Activated T-cell treated with anti-CD3 and anti-CD28 coated beads, Interleukin-2, amount 50 U/mL, for 72 hours (primary cell): ENCODE measurements around the gene CLDN15. TPM values are rescaled to one million over a fixed set of nuclear protein-coding genes. Genes with fewer than 3 reads are reported as not detected.
"Not testable (repeated sequence)": the region's sequence is repeated elsewhere in the genome, so short reads cannot be mapped to it uniquely, and the experiment has no call there.

ENCODE experiments used
- ATAC-seq, 2 donors: fragments of 150-1000 bp; cut with Tn5 transposase; replicated peaks in 1 of 2; 2 replicates each; pipeline ENCODE4 v1.10.0; 2021; ENCODE audit warnings: moderate library complexity in 2 of 2, mild to moderate bottlenecking in 1 of 2
- DNase-seq, 2 donors: peaks; one replicate each; pipeline ENCODE4 v3.0.0; 2021 to 2022; ENCODE audit warnings: mixed read lengths in 1 of 2
- H3K27ac Mint-ChIP-seq: one replicate; pipeline ENCODE4 v1.8.0; 2022; ENCODE audit warnings: mild to moderate bottlenecking, moderate library complexity, mixed read lengths
- H3K27me3 Mint-ChIP-seq: one replicate; pipeline ENCODE4 v1.8.0; 2022; ENCODE audit warnings: low read depth, mixed read lengths
- H3K36me3 Mint-ChIP-seq, 2 donors: one replicate each; pipeline ENCODE4 v1.8.0; 2022; ENCODE audit warnings: mixed read lengths in 2 of 2, mild to moderate bottlenecking in 1 of 2; ENCODE audit not compliant: insufficient read depth in 2 of 2
- H3K4me1 Mint-ChIP-seq: one replicate; pipeline ENCODE4 v1.8.0; 2022; ENCODE audit warnings: low read depth, mixed read lengths
- H3K4me3 Mint-ChIP-seq, 2 donors: one replicate each; pipeline ENCODE4 v1.8.0; 2022; ENCODE audit warnings: mild to moderate bottlenecking in 2 of 2, mixed read lengths in 2 of 2, moderate library complexity in 2 of 2
- H3K9me3 Mint-ChIP-seq, 2 donors: one replicate each; pipeline ENCODE4 v1.8.0; 2022; ENCODE audit warnings: mixed read lengths in 2 of 2
- total RNA-seq, 2 donors: library from RNA; stranded (reverse); gene quantifications; one replicate each; pipeline ENCODE4 v1.2.3, GENCODE V29; 2022

Gene CLDN15
- total RNA-seq, 2 donors from 2014 or later, result 27.8 to 28.7 TPM

DNA sequence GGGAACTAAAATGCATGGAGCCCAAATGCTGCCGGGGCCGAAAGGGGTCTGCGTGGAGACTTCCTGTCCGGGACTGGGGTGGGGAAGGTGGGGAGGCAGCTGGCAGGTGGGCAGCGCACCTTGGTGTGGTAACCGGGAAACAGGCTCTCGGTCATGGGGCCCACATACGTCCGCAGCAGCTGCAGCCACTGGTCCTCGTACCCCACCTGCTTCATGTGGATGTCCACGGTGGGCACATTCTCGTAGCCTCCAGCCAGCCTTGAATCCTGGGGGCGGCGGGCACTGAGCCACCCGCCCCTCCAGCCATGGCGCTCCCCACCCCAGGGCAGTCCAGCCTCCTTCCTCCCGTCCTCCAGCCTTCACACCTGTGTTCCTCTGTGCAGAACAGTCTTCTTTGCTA, 30.1 kb downstream of the CLDN15 start:
- no peaks in the 10 kb centered on the region for H3K9me3 Mint-ChIP-seq
- H3K4me3 Mint-ChIP-seq, result no peak overlapping the region
- peaks cover 17% of the 10 kb centered on the region for H3K27me3 Mint-ChIP-seq
- H3K27ac Mint-ChIP-seq, result no peak overlapping the region
- DNase-seq, result no peak
- peaks cover 8% of the 10 kb centered on the region for H3K4me1 Mint-ChIP-seq
- H3K36me3 Mint-ChIP-seq, result peaks cover 0 to 2% of the 10 kb centered on the region in 2 donors
- no peak for ATAC-seq

GRCh38 chr7:101206665-101207042, 30.9 kb downstream of the CLDN15 start:
- Mint-ChIP-seq H3K4me1 (peaks cover 8% of the 10 kb centered on the region), H3K9me3 (no peaks in the 10 kb centered on the region), H3K27me3 (peaks cover 20% of the 10 kb centered on the region), H3K4me3 (no peak overlapping the region), H3K36me3 (peaks cover 0 to 2% of the 10 kb centered on the region in 2 donors), H3K27ac (no peak overlapping the region)
- DNase-seq (no peak), ATAC-seq (no peak)

GRCh38 chr7:101205901-101206664, 31.5 kb downstream of the CLDN15 start:
- H3K4me3 Mint-ChIP-seq, result no peak overlapping the region
- peaks cover 0 to 2% of the 10 kb centered on the region in 2 donors for H3K36me3 Mint-ChIP-seq
- peaks cover 26% of the 10 kb centered on the region for H3K27me3 Mint-ChIP-seq
- no peak for ATAC-seq
- H3K4me1 Mint-ChIP-seq, result peaks cover 8% of the 10 kb centered on the region
- no peaks in the 10 kb centered on the region for H3K9me3 Mint-ChIP-seq
- H3K27ac Mint-ChIP-seq, result no peak overlapping the region
- DNase-seq, result no peak

DNA sequence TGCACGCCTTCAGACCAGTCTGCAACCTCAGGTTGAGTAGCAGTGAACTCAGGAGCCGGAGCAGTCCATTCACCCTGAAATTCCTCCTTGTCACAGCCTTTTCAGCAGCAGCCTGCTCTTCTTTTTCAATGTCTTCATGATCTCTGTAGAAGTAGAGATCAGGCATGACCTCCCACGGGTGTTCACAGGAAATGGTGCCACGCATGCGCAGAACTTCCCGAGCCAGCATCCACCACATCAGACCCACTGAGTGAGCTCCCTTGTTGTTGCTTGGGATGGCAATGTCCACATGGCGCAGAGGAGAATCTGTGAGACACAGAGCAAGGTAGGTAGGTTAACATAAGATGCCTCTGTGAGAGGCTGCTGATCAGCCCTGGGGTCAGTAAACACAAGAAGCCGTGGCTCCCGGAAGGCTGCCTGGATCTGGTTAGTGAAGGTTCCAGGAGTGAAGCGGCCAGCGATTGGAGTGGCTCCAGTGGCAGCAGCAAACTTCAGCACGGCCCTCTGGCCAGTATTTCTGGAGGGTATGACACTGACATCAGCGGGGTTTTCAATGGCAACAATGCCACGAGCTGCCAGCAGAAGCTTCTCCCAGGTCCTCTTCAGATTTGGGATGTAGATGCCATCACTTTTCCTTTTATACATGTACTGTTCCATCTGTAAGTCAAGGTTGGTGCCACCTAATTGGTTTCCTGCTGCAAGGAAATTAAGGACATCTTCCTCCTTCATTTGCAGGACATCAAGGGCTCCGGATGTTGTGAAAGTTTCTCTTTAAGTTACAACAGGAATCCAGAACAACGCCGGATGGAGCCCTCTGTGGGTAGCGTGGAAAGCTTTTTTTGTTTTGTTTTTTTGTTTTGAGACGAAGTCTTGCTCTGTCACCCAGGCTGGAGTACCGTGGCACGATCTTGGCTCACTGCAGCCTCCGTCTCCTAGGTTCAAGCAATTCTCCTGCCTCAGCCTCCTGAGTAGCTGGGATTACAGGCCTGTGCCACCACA, 33.6 kb downstream of the CLDN15 start:
- H3K4me3 Mint-ChIP-seq, result peak overlapping the region; percentile 44 to 52
- DNase-seq, H3K36me3 Mint-ChIP-seq, H3K9me3 Mint-ChIP-seq: not testable (repeated sequence)
- peaks cover 39% of the 10 kb centered on the region for H3K27me3 Mint-ChIP-seq
- H3K27ac Mint-ChIP-seq, result peak overlapping the region; percentile 22
- ATAC-seq, result peak in 1 of 2 donors; percentile 38
- peaks cover 13% of the 10 kb centered on the region for H3K4me1 Mint-ChIP-seq

- Mint-ChIP-seq H3K9me3 (no peaks in the 10 kb centered on the region), H3K27me3 (peaks cover 39% of the 10 kb centered on the region), H3K27ac (no peak overlapping the region), H3K36me3 (no peaks in the 10 kb centered on the region), H3K4me3 (peak overlapping the region in 1 of 2 donors; percentile 15), H3K4me1 (peaks cover 13% of the 10 kb centered on the region)
- DNase-seq (no peak), ATAC-seq (no peak)
These were observed 35.0 kb downstream of the CLDN15 start for GRCh38 chr7:101202603-101202918.

DNA sequence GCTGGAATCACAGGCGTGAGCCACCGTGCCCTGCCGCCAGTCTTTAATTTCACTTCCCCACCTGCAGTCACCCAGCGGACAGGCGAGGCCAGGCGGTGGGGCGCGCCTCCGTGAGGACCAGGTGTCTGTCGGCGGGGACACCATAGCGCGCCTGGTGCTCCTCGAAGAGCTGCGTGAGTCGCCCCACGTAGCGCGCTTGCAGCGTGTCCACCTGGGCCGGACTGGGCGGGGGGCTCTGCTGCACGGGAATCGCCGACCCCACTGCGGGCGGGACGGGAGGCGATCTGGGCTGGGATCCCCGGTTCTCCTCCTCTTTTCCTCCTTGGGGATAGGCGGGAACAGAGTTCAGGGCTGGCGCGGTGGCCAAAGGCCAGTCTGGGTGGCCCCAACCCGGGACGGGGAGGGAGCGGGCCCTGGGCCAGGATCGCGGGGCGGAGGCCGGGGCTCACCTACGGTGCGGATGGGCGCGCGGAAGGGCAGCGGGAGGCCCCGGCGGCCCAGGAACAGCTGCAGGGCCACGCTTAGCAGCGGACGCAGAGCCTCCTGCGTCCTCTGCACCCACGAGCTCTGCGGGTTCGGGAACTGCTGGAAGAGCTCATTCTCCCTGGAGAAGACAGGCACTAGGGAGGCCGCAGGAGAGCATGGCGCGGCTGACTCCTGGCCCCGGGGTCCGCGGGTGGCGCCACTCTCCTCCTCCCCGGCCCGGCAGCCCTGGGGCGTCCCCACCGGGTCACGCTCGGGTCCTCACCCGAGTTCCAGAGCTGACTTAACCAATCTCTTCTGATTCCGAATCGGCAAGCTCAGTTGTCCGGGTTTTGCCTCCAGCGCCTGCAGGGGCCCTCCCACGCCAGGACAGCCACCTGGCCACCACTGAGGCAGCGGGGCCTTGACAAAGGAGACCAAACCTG, 35.7 kb downstream of the CLDN15 start:
- Mint-ChIP-seq H3K27me3 (peaks cover 39% of the 10 kb centered on the region), H3K36me3 (no peaks in the 10 kb centered on the region), H3K9me3 (no peaks in the 10 kb centered on the region), H3K4me1 (peaks cover 13% of the 10 kb centered on the region), H3K4me3 (peak overlapping the region in 1 of 2 donors; percentile 40), H3K27ac (no peak overlapping the region)
- no peak for DNase-seq
- no peak for ATAC-seq

DNA sequence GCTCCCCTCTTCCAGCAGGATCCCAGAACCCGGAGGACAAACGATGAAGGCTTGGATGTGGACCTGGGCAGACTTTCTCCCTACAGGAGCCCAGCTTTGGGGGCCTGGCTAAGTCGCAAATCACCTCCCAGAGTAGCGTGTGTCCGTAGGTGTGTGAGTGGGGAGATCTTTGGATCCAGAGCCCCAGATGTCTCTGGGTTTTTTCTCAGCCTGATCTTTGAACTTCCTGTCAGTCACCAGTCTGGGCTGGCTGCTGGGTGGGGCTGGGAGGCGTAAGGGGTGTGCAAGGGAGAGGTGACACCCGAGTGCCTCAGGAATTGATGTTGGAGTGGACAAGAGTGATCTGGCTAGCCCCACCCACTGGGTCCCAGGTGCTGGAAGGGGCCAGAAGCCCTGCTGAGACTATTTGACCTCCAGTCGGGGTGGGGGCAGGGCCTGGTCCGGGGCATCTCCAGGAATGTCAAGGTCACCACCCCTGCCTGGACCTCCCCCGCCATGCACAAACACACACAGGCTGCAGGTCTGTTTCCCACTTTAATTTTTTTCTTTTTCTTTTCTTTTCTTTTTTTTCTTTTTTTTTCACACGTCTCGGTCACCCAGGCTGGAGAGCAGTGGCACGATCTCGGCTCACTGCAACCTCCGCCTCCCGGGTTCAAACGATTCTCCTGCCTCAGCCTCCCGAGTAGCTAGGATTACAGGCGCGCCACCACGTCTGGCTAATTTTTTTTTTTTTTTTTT, 36.6 kb downstream of the CLDN15 start, which contains the start of gene MOGAT3:
Gene MOGAT3, minus strand, starts transcription at position 175 of the 738 bp plus-strand sequence. CDS start 182 bp downstream, outside the sequence.
- ATAC-seq, result no peak

GRCh38 chr7:101200504-101200861, 37.1 kb downstream of the CLDN15 start:
- Mint-ChIP-seq H3K9me3 (no peaks in the 10 kb centered on the region), H3K36me3 (no peaks in the 10 kb centered on the region), H3K4me1 (peaks cover 13% of the 10 kb centered on the region), H3K27ac (no peak overlapping the region), H3K4me3 (peak overlapping the region in 1 of 2 donors; percentile 54), H3K27me3 (peaks cover 39% of the 10 kb centered on the region)
- ATAC-seq (no peak), DNase-seq (no peak)

More for the DNA sequence above, 36.6 kb downstream of the CLDN15 start, which contains the start of gene MOGAT3:
- no peaks in the 10 kb centered on the region for H3K9me3 Mint-ChIP-seq
- H3K27me3 Mint-ChIP-seq, result peaks cover 39% of the 10 kb centered on the region
- H3K27ac Mint-ChIP-seq, result no peak within 1 kb of the TSS
- H3K4me3 Mint-ChIP-seq, result peak within 1 kb of the TSS in 1 of 2 donors; percentile 54
- H3K36me3 Mint-ChIP-seq, result no peaks in the 10 kb centered on the region
- peaks cover 13% of the 10 kb centered on the region for H3K4me1 Mint-ChIP-seq
- DNase-seq, result no peak

GRCh38 chr7:101199522-101199921, 38.1 kb downstream of the CLDN15 start:
- not testable (repeated sequence) for H3K4me3 Mint-ChIP-seq, DNase-seq, H3K9me3 Mint-ChIP-seq, H3K36me3 Mint-ChIP-seq, ATAC-seq, H3K27ac Mint-ChIP-seq
- Mint-ChIP-seq H3K27me3 (peaks cover 39% of the 10 kb centered on the region), H3K4me1 (peaks cover 13% of the 10 kb centered on the region)

- H3K27me3 Mint-ChIP-seq, result peaks cover 31% of the 10 kb centered on the region
- ATAC-seq (no peak), DNase-seq (no peak)
- no peak overlapping the region for H3K4me3 Mint-ChIP-seq
- peaks cover 4% of the 10 kb centered on the region for H3K4me1 Mint-ChIP-seq
- no peak overlapping the region for H3K27ac Mint-ChIP-seq
- H3K36me3 Mint-ChIP-seq, result no peaks in the 10 kb centered on the region
- H3K9me3 Mint-ChIP-seq, result no peaks in the 10 kb centered on the region
These were observed 39.1 kb downstream of the CLDN15 start for GRCh38 chr7:101198476-101198875.

GRCh38 chr7:101197991-101198390, 39.6 kb downstream of the CLDN15 start:
- Mint-ChIP-seq H3K4me3 (no peak overlapping the region), H3K36me3 (no peaks in the 10 kb centered on the region), H3K4me1 (peaks cover 4% of the 10 kb centered on the region), H3K9me3 (no peaks in the 10 kb centered on the region), H3K27me3 (peaks cover 28% of the 10 kb centered on the region), H3K27ac (no peak overlapping the region)
- DNase-seq (no peak), ATAC-seq (no peak)

- Mint-ChIP-seq H3K36me3 (no peaks in the 10 kb centered on the region), H3K27ac (no peak overlapping the region), H3K27me3 (peaks cover 17% of the 10 kb centered on the region), H3K4me3 (no peak overlapping the region), H3K4me1 (peaks cover 7% of the 10 kb centered on the region), H3K9me3 (no peaks in the 10 kb centered on the region)
- DNase-seq (no peak), ATAC-seq (no peak)
These were observed 41.7 kb downstream of the CLDN15 start for GRCh38 chr7:101195884-101196283.
